Measurements from ENCODE around the gene TP53RK.

DNA sequence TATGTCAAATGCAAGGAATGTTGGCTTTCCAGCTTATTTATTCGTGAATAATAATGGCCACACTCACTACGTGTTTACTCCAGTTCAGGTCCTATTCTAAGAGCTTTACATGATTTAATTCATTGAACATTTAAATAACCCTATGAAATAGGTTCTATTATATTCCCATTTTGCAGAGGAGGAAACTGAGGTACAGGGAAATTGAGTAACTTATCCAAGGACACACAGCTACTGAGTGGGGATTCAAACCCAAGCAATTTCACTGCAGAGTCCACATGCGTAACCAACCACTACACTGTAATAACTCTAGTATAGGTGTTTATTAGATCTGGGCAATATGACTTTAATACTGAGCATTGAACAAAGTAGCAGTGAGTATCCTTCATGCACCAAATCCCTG, 25.7 kb downstream of the TP53RK start:
- no peak for TF ChIP-seq GATA2 (IDR thresholded peaks at IDR 0.05; ENCODE audit: low read depth, low read length)
- no peak for TF ChIP-seq GATA3 (IDR thresholded peaks at IDR 0.05; ENCODE audit: low read depth, low read length)

All from SH-SY5Y (cell line).